GM13976 (cell line): ENCODE data around the gene ZNF239.

Source experiments
- DNase-seq: peaks from one replicate; pipeline ENCODE4 v3.0.0; 2012; ENCODE audit warnings: low spot score
- in situ Hi-C: fragments of 300-500 bp; cut with MboI; formaldehyde crosslinking; loops from one replicate; pipeline ENCODE4 v1.12.0; 2022; ENCODE audit warnings: low sequenced_read_pairs, mixed read lengths, inconsistent platforms; ENCODE audit not compliant: unreplicated experiment
- TF ChIP-seq, protein P1 (sequence below): IDR thresholded peaks from 2 replicates; pipeline ENCODE4 v1.5.1; 2012; ENCODE audit warnings: borderline replicate concordance, mild to moderate bottlenecking; ENCODE audit not compliant: insufficient read depth; ENCODE audit errors: extremely low read depth, missing control alignments, control extremely low read depth

ZNF239 gene

DNA sequence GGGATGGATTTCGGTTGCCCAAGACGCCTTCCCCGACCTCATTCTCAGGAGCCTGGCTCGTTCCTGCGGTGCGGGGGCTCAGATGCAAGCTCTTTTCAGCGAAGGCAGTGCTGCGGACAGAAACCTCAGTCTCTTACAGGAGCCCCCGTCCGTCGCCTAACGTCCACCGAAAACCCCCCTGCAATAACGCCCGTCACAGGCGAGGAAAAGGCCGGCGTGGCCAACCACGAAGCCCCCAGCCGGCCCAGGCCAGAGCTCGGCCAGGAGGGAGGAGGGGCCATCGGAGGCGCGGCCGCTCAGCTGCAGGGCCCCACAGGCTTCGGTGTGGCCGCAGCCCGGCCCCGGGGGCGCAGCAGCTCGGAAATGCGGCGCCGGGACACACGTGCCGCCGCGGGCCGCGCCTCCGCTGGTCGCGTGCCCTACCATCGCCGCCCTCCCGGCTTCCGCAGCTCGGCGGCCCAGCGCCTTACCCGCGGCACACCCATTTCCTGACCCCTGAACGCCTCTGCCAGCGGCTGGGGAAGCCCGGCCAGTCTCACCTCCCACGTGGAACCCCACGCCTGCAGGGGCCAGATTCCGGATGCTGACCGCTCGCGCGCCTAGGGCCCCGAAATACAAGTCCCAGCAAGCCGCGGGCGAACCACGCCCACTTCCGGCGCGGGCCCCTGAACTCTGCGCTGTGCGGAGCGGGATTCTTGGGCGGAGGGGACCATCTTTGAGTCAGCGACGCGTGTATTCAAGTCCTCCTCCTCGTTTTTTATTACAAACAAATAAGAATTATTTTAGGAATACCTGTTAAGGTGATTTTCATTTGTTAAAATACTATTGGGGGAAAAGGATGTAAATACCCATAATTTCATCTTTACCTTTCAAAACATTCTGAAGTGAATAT, at the start of gene ZNF239:
ZNF239 (minus strand) TSS at position 616 of the 892 bp plus-strand sequence. CDS start 16,537 bp downstream, outside the sequence.
- in situ Hi-C loops: no loop called here
- DNase-seq: peak; percentile 80
- TF ChIP-seq, protein P1, sequence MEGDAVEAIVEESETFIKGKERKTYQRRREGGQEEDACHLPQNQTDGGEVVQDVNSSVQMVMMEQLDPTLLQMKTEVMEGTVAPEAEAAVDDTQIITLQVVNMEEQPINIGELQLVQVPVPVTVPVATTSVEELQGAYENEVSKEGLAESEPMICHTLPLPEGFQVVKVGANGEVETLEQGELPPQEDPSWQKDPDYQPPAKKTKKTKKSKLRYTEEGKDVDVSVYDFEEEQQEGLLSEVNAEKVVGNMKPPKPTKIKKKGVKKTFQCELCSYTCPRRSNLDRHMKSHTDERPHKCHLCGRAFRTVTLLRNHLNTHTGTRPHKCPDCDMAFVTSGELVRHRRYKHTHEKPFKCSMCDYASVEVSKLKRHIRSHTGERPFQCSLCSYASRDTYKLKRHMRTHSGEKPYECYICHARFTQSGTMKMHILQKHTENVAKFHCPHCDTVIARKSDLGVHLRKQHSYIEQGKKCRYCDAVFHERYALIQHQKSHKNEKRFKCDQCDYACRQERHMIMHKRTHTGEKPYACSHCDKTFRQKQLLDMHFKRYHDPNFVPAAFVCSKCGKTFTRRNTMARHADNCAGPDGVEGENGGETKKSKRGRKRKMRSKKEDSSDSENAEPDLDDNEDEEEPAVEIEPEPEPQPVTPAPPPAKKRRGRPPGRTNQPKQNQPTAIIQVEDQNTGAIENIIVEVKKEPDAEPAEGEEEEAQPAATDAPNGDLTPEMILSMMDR: no peak

DNA sequence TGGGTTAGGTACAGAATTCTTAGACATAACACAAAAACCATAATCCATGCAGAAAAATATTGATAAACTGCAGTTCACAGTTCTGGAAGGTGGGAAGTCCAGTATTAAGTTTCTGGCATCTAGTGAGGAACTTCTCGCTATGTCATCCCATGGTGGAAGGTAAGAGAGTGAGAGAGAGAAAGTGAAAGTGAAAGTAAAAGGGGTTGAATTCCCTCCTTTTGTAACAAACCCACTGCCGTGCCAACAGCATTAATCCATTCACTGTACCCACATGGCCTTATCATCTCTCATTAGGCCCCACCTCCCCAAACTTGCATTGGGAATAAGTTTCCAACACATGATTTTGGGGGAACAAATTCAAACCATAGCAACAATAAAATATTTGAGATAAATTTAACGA, 48.9 kb upstream of the ZNF239 start:
- no peak for DNase-seq
- in situ Hi-C loops: no loop called here
- TF ChIP-seq, protein P1: no peak

DNA sequence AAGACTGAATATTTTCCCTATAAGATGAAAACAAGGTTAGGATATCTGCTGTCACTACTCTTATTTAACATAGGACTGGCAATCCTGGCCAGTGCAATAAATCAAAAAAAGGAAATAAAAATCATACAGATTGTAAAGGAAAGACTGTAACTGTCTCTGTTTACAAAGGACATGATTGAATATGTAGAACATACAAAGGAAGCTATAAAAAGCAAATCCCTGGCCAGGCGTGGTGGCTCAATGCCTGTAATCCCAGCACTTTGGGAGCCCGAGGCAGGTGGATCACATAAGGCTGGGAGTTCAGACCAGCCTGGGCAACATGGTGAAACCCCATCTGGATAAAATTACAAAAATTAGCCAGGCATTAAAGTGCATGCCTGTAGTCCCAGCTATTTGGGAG, 47.6 kb upstream of the ZNF239 start:
- no peak for DNase-seq
- TF ChIP-seq, protein P1: no peak
- in situ Hi-C loops: no loop called here

DNA sequence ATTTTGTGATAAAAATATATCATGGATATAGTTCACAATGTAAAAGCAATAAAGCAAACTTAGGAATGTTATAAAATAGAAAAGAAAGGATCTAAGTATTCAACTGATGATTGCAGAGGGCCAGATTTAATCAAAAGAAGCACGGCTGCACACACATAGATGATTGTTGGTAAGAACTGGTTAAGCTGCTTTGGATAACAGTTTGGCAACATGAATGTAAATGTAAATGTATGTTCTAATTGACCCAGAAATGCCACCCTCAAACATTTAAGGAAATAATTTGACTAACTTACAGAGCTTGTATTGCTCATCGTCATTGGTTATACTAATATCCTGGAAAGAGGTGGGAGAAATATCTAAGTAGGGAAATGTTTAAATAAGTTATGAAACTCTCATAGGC, 45.0 kb upstream of the ZNF239 start:
- in situ Hi-C loops: no loop called here

DNA sequence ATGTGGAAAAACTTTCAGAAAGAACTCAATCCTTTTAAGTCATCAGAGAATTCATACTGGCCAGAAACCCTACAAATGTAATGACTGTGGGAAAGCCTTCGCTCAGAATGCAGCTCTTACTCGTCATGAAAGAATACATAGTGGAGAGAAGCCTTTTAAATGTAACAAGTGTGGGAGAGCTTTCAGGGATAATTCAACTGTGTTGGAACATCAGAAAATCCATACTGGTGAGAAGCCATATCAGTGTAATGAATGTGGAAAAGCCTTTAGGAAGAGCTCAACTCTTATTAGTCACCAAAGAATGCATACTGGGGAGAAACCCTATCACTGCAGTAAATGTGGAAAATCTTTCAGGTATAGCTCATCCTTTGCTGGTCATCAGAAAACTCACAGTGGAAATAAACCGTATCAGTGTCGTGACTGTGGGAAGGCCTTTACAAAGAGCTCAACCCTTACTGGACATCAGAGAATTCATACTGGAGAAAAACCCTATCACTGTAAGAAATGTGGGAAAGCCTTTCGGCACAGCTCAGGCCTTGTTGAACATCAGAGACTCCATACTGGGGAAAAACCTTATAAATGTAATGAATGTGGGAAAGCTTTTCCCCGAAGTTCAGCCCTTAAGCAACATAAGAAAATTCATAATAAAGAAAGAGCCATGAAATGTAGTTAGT, 42.4 kb upstream of the ZNF239 start:
- TF ChIP-seq, protein P1: no peak
- in situ Hi-C loops: no loop called here
- no peak for DNase-seq

More for the DNA sequence above, 45.0 kb upstream of the ZNF239 start:
- TF ChIP-seq, protein P1: no peak
- no peak for DNase-seq

DNA sequence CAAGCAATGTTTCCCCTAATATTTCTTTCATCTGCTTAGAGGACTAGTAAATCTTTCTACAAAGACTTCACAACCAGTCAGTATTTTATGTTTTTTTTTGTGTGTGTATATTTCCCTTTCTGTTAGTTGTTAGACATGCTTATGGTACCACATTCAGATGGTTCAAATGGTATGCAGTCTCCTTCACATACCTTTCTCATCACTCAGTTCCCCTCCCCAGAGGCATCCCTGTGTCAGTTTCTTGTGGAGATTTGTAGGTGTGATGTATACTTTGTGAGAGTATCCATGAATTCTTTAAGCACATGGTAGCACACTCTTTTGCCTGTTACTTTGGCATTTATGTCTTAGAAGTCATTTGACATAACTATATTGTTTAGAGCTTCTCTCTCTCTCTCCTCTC, 36.2 kb upstream of the ZNF239 start:
- in situ Hi-C loops: no loop called here
- TF ChIP-seq, protein P1: no peak
- DNase-seq: no peak
